ENCODE data around the gene MSI2. TPM values are rescaled to one million over a fixed set of nuclear protein-coding genes. Genes with fewer than 3 reads are reported as not detected.
A peak's percentile ranks its signal among the peaks of the same experiment; 100 is the strongest.

Gene MSI2
- total and polyA plus RNA-seq, 2 experiments from 2014 or later = 15.7 to 76.4 TPM

DNA sequence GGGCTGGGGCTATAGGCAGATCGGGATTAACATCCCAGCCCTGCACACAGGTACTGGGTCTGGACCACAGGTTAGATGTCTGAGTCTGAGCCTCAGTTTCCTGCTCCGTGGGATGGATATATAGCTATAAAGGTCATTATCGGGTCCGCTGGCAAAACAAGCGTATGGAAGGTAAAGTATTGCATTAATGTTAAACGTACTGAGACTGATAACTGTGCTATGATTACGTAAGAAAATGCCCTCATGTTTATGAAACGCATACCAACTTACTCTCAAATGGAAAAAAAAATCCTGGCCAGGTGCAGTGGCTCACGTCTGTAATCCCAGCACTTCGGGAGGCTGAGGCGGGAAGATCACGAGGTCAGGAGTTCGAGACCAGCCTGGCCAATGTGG lies 353.6 kb downstream of the MSI2 start:
- H3K27ac ChIP-seq = no peak overlapping the region
- no peaks in the 10 kb centered on the region for H3K27me3 ChIP-seq
- no peaks in the 10 kb centered on the region for H3K36me3 ChIP-seq
- H3K4me1 ChIP-seq (ENCODE audit: low read depth) = peaks cover 15% of the 10 kb centered on the region
- DNase-seq (ENCODE audit: low read depth in 1 of 2, low spot score in 1 of 2) = no peak
- TF ChIP-seq, protein P1, sequence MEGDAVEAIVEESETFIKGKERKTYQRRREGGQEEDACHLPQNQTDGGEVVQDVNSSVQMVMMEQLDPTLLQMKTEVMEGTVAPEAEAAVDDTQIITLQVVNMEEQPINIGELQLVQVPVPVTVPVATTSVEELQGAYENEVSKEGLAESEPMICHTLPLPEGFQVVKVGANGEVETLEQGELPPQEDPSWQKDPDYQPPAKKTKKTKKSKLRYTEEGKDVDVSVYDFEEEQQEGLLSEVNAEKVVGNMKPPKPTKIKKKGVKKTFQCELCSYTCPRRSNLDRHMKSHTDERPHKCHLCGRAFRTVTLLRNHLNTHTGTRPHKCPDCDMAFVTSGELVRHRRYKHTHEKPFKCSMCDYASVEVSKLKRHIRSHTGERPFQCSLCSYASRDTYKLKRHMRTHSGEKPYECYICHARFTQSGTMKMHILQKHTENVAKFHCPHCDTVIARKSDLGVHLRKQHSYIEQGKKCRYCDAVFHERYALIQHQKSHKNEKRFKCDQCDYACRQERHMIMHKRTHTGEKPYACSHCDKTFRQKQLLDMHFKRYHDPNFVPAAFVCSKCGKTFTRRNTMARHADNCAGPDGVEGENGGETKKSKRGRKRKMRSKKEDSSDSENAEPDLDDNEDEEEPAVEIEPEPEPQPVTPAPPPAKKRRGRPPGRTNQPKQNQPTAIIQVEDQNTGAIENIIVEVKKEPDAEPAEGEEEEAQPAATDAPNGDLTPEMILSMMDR (IDR thresholded peaks at IDR 0.05; ENCODE audit: low read depth, low read length) = no peak
- no peak overlapping the region for H3K4me3 ChIP-seq
- no peaks in the 10 kb centered on the region for H3K9me3 ChIP-seq (ENCODE audit: low read depth)

DNA sequence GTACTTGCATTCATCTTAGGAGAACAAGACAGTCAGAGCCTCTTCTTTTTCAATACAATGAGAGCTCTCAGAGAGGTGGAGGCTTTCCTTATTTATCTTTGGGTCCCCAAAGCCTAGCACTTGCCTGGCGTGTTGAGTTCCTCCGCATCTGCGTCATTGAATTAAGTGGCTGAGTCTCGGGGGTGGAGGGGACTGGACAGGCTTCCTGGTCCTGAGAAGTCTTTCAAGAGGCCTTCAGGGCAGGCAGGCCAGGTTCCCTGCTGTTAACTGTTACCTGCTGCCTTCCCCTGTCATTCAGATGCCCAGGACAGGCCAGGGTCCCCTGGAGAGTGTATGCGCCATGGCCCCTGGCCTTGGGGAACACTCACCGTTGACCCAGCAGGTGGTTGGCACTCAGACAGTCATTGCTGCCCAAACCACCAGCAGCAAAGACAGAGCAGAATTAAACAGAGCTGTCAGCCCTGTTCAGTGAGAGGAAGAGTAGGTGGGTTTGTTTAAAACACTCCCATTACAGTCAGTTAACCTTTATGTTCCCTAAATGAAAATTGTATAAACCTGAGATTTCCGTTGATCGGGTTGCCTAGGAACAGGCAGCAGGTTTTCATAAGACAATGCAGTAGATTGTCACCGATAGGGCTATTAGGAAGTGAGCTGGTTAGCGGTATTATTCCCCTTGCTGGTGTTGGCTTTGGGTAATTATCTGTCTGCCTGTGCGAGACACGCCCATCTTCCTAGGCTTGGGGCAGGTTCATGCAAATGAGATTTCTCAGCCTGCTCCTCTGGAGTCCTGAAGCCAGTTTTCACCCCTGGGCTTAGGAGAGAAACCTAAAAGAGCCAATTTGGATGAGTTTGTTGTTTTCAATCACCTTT lies 356.1 kb downstream of the MSI2 start:
- DNase-seq (ENCODE audit: low read depth in 1 of 2, low spot score in 1 of 2) = peak in 1 of 2 donors; percentile 15
- H3K27me3 ChIP-seq = no peaks in the 10 kb centered on the region
- no peak overlapping the region for H3K4me3 ChIP-seq
- H3K36me3 ChIP-seq = no peaks in the 10 kb centered on the region
- no peak overlapping the region for H3K27ac ChIP-seq
- TF ChIP-seq, protein P1 (IDR thresholded peaks at IDR 0.05; ENCODE audit: low read depth, low read length) = no peak
- H3K4me1 ChIP-seq (ENCODE audit: low read depth) = peaks cover 10% of the 10 kb centered on the region
- no peaks in the 10 kb centered on the region for H3K9me3 ChIP-seq (ENCODE audit: low read depth)

DNA sequence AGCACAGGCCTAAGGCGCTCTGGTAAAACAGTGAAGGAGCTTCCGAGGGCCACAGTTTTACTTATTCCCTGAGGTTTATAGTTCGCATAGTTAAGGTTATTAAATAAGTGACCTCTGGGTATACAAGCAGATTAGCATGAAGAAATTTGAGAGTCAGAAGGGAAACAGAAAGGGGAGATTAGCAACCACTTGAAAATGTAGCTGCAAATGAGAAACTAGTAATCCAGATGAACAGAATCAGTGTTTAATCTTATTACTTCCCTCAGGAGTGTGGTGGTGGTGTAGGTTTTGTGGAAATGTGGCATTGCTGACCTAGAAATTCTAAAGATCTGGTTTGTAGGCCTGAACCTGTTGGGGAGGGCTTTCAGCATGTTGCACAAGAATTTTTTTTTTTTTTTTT lies 358.4 kb downstream of the MSI2 start:
- Histone ChIP-seq H3K27ac (peak overlapping the region; percentile 44), H3K4me3 (no peak overlapping the region), H3K27me3 (no peaks in the 10 kb centered on the region), H3K4me1 (ENCODE audit: low read depth) (peaks cover 7% of the 10 kb centered on the region), H3K36me3 (no peaks in the 10 kb centered on the region), H3K9me3 (ENCODE audit: low read depth) (no peaks in the 10 kb centered on the region)
- TF ChIP-seq, protein P1 (IDR thresholded peaks at IDR 0.05; ENCODE audit: low read depth, low read length) = no peak
- no peak for DNase-seq (ENCODE audit: low read depth in 1 of 2, low spot score in 1 of 2)

DNA sequence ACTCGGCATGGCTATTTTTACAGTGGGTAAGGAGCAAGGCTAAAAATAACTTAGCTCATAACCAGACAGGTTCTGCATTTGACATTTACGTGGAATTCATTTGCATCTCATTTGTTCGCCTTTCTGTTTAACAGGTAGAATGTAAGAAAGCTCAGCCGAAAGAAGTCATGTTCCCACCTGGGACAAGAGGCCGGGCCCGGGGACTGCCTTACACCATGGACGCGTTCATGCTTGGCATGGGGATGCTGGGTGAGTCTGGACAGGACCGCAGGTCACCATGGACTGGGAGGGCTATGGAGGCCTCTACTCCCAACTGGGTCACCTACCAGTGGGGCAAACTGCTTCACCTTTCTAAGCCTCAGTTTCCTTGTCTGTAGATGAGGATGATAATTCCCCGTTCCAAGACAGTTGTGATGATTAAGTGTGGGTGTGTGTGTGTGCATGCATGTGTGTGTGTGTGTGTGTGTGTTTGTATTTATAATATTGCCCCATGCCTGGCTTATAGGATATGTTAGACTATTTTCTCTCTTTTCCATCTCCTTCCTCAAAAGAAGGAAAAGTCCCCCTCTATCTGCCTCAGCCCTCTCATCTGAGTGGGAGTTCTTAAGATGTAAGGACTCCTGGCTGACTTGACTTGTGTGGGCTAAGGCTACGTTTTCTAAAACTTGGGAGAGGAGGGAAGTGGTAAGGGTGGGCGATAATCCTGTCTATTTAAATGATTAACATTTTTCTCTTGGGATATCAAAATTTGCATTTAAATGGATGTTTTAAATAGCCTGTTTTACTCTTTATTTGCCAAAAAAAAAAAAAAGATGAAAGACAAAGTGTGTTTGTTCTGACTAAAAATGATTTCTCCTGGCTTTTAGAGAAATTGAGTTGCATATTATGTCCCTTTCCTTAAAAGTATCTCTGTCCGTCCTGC lies 359.8 kb downstream of the MSI2 start:
- no peaks in the 10 kb centered on the region for H3K9me3 ChIP-seq (ENCODE audit: low read depth)
- no peak overlapping the region for H3K4me3 ChIP-seq
- H3K4me1 ChIP-seq (ENCODE audit: low read depth) = peaks cover 7% of the 10 kb centered on the region
- no peaks in the 10 kb centered on the region for H3K36me3 ChIP-seq
- TF ChIP-seq, protein P1 (IDR thresholded peaks at IDR 0.05; ENCODE audit: low read depth, low read length) = no peak
- no peaks in the 10 kb centered on the region for H3K27me3 ChIP-seq
- DNase-seq (ENCODE audit: low read depth in 1 of 2, low spot score in 1 of 2) = peak in 1 of 2 donors; percentile 5
- H3K27ac ChIP-seq = no peak overlapping the region

DNA sequence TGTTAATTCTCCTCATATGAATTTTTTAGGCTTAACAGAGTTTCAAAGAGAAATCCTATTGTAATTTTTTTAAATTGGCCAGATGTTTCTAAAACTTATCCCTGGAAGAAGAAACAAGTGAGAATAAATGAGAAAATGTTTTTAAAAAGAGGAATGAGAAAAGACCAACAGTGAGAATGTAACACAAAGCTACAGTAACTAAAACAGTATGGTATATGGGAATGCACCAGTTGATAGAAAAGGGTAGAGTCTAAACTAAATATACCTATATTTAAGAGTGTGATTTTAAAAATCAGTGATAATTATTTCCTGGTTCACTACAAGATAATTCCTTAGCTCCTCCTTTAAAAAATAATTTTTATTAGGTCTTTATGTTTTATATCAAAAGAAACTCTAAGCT lies 360.9 kb downstream of the MSI2 start:
- H3K4me1 ChIP-seq (ENCODE audit: low read depth) = peaks cover 9% of the 10 kb centered on the region
- H3K27ac ChIP-seq = no peak overlapping the region
- DNase-seq (ENCODE audit: low read depth in 1 of 2, low spot score in 1 of 2) = no peak
- no peaks in the 10 kb centered on the region for H3K36me3 ChIP-seq
- TF ChIP-seq, protein P1 (IDR thresholded peaks at IDR 0.05; ENCODE audit: low read depth, low read length) = no peak
- no peaks in the 10 kb centered on the region for H3K9me3 ChIP-seq (ENCODE audit: low read depth)
- H3K4me3 ChIP-seq = no peak overlapping the region
- no peaks in the 10 kb centered on the region for H3K27me3 ChIP-seq
